ENCODE results near the gene DDX39A.
"Not testable (repeated sequence)": the region's sequence is repeated elsewhere in the genome, so short reads cannot be mapped to it uniquely, and the experiment has no call there.

DDX39A gene

DNA sequence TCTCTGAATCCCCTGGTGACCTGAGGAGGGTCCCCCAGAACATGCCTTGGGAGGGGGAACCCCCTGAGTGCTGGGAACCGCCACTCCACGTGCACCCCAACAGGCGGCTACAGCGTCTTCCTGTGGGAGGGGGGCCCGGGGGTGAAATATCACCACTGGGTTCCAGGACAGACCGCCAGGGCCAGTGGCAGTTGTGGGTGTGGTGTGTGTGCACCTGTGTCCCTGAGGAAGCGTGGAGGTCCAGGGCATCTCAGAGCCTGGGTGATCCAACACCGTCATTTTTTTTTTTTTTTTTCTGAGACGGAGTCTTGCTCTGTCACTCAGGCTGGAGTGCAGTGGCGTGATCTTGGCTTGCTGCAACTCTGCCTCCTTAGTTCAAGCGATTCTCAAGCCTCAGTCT is 33.6 kb downstream of the DDX39A start:
- no peak for DNase-seq (ENCODE audit: low read depth in 2 of 2)

DNA sequence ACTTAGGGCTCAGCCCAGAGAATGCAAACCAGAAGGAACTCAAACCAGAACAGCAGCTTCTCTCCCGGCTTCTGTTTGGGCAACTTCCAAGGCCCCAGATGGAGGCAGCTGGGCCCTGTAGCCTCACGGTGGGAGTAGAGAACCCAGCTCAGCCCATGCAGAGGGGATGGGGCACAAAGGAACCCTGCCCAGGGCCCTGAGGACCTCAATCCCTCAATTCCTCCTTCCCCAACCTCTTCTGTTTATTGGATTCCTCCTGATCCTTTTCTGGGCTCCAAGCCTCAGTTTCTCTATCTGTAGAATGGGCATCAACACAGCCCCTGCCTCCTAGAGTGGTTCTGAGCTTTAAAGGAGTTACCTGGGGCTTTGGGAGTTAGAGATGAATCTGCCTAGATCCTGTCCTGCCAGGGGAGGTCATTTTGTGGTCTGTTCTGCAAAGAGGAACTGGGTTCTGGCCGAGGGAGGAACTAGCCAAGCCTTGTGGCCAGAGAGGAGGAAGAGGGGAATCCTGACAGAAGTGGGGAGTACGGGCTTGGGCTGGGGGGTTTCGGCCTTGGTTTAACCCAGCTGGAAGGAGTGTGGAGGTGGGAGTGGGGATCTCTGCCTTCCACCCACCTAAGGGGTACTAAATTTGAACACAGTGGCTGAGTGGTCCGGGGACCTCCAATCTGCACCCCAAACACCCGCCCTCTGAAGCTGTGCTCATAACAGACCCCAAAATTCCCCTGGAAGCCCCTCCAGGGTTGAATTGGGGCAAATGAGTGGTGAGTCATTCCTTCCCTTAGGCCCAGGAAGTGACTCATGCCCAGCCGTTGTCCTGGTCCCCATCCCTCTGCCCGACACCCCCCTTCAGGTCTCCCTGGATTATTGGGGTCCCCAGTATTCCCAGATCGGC is 35.2 kb downstream of the DDX39A start:
- DNase-seq (ENCODE audit: low read depth in 2 of 2) = no peak

DNA sequence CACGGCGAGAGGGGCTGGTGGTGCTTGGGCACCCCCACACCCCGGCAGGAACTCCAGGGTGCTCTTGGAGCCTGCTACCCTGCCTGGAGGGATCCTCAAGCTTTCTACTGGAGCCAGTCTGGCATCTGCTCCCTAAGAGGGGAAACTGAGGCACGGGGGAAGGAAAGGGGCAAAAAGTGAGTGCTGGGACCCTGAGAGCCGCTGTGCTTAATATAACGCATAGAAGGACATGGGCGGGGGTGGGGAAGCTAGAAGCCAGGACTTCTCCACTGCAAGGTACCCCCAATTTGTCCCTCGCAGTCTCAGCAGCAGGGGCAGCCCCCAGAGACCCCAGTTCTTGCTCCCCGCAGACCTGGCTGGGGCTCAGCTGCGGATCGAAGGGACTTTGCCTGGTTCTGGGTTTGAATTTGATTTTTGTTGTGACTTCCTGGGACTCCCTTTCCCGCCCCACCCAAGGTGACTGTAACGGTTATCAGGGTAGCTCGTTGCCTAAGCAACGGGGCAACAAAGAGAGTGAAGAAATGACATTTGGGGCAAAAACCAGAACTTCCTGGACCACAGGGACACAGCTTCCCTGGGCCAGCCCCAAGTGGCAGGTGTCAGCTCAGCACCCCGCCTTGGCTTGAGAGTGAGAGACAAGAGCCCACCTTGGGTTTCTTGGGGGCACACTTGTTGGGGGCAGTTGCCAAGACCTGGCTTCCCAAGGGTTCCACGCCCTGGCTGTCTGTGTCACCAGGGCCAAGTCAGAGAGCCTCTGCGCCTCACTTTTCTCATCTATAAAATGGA is 37.3 kb downstream of the DDX39A start:
- DNase-seq (ENCODE audit: low read depth in 2 of 2) = no peak

DNA sequence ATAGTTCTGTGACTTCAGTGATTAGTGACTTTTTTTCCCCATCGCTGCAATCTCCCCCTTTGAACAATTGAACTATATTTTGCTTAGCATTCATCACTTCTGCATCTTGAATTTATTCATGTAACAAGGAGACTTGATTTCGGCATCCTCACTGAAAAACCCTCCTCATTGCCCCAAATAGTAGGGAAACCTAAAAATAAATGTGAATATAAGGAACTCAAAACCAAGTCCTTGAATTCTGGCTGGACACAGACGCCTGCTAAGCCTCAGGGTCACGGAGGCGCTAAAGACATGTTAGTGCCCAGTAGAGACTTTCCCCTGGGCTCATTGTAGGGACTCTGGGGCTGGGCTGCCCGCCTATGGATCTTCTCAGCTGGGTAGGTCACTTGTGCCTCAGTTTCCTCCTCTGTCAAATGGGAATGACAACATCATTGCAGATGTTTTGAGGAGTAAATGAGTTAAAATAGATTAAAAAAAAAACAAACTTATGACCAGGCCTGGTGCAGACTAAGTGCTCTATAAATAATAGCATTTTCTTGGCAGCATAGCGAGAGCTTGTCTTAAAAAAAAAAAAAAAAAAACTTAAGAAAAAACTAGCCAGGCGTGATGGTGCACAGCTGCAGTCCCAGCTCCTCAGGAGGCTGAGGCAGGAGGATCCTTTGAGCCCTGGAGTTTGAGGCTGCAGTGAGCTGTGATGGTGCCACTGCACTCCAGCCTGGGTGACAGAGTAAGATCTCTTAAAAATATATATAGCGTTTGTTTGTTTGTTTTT is 39.7 kb downstream of the DDX39A start:
- DNase-seq (ENCODE audit: low read depth in 2 of 2) = no peak

DNA sequence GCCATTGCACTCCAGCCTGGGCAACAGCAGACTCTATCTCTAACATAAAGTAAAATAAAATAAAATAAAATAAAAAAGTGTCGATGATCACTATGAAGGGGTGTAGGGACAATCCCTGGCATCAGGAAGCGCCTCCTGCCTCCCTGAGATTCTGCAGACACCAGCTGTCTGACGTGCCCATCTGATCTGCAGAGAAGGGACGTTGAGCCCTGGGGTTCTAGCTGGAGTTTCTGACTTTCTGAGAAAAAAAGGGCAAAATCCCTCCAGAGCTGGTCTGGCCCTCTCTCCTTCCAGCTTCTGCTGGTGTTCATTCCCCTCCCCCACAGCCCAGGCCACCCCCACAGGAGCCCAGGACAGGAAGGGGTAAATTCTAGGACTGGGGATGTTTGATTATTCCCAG is 40.3 kb downstream of the DDX39A start:
- DNase-seq (ENCODE audit: low read depth in 2 of 2) = no peak

DNA sequence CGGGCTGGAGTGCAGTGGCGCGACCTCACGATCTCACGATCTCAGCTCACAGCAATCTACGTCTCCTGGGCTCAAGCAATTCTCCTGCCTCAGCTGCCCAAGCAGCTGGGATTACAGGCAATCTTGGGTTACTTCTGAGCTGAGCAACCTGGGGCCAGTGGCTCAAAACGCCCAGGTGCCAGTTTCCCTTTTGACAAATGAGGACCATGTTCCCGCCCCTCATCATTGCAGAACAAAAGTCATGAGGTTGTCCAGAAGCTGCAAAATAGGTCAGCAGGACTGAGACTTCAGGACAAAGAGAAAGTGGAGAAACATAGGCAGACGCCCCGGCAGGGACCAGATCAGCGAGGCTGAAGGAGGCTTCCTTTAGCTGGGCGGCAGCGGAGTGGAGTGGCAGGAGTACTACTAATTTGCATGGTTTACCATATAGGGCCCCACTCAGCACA is 41.2 kb downstream of the DDX39A start:
- DNase-seq (ENCODE audit: low read depth in 2 of 2) = no peak

DNA sequence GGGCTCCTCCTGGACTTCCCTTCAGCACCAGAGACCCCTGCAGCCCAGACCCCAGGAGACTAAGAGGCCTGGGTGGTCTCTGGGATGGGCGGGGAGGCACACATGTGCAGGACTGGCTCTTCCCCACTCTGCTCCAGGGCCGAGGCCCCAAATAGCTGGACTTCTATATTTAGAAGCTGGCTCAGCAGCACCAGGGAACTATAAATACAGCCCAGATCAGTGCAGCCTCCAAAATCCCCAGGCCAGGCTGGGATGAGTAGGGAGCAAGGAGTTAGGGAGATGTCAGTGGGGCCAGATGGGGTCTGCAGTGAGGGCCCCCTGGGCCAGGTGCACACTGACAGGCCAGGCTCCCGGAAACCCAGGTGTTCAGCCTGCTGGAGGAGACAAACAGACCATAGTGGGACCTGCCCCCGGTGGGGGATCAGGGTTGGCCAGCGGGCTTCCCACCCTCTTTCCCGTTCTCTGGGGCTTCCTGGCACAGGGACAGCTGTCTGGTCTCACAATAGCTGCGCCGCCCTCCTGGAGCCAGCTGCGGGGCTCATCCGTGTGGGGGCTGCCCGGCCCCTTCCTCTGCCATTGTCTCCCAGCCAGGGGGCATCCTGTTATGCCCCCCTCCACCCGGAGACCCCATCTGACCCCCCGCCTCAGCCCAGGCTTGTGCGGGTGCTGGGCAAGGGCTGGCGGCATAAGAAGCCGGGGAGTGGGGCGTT is 43.4 kb downstream of the DDX39A start:
- no peak for DNase-seq (ENCODE audit: low read depth in 2 of 2)

DNA sequence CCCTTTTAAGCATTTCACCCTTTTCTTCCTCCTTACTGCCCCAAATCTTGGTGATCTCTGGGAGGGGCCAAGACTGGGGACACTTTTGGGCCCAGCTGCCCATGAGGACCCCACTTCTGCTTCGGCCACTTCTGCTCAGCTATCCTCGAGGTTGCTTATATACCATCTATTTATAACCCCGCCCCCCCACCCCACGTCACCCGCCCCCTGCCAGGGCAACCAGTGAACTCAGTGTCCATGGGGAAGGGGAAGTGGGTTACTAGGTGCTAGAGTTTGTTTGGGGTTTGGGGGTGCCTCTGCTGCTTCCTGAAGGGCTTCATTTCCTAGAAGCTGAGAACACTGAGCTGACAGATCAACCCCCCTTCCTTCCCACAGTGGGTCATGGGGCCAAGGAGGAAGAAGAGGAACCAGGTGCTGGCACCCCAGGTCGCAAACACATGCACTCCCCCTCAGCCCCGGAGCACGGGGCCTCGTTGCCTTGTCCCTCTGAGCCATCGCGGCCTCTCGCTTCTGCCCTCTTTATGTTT is 44.0 kb downstream of the DDX39A start:
- DNase-seq (ENCODE audit: low read depth in 2 of 2) = no peak

DNA sequence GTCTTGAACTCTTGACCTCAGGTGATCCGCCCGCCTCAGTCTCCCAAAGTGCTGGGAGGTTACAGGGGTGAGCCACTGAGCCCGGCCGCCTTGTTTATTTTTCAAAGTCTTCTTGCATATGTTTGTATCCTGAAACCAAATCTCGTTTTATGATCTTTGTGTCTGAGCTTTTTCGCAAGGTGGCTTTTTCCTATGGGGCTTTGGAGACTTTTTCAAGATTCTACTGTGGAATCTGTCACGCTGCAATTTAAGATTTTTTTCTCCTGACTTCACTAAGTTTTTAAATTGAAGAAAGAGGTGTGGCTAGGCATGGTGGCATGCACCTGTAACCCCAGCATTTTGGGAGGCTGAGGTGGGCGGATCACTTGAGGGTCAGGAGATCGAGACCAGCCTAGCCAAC is 44.8 kb downstream of the DDX39A start:
- DNase-seq (ENCODE audit: low read depth in 2 of 2) = not testable (repeated sequence)

DNA sequence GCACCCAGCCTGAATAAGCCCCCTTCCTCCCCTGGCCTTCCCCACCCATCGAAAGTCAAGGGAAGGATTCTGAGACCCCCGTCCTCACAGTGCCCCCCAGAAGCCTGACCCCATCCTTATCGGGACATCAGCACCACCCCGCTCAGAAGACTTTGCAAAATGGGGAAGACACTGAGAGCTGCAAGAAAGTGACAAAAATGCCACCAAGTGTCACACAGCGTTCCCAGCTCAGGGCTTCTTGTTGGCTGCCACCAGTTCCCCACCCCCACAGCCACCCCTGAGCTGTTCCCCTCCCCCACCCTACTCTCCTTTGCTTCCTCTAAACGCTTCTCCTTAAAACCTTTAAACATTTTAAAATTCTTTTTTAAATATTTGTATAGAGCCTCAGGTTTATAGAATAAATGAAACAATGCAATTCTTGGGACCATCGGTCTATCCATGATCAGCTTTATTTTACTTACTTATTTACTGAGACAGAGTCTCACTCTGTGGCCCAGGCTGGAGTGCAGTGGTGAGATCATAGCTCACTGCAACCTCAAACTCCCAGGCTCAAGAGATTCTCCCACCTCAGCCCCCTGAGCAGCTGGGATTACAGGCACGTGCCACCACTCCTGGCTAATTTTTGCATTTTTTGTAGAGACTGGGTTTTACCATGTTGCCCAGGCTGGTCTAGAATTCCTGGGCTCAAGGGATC is 46.6 kb downstream of the DDX39A start:
- not testable (repeated sequence) for DNase-seq (ENCODE audit: low read depth in 2 of 2)

DNA sequence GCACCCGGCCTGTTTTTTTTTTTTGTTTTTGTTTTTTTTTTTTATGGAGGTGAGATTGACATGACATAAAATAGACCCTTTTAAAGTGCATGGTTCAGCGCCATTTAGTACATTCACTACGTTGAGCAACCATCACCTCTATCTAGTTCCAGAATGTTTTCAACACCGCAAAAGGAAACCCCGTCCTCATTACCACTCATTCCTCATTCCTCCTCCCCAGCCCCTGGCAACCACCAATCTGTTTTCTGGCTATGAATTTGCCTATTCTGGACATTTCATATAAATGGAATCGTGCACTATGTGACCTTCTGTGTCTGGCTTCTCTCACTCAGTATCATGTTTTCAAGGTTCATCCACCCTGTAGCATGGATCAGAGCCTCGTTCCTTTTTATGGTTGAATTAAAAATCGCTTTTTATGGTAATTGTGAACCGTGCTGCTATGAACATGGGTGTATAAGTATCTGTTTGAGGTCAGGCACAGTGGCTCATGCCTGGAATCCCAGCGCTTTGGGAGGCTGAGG is 47.8 kb downstream of the DDX39A start:
- no peak for DNase-seq (ENCODE audit: low read depth in 2 of 2)

DNA sequence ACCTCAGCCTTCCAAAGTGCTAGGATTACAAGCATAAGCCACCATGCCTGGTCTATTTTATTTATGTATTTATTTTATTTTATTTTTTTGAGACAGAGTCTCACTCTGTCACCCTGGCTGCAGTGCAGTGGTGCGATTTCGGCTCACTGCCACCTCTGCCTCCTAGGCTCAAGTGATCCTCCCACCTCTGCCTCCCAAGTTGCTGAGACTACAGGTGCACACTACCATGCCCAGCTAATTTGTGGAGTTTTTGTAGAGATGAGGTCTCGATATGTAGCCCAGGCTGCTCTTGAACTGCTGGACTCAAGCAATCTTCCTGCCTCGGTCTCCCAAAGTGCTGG is 48.2 kb downstream of the DDX39A start:
- DNase-seq (ENCODE audit: low read depth in 2 of 2) = no peak

DNA sequence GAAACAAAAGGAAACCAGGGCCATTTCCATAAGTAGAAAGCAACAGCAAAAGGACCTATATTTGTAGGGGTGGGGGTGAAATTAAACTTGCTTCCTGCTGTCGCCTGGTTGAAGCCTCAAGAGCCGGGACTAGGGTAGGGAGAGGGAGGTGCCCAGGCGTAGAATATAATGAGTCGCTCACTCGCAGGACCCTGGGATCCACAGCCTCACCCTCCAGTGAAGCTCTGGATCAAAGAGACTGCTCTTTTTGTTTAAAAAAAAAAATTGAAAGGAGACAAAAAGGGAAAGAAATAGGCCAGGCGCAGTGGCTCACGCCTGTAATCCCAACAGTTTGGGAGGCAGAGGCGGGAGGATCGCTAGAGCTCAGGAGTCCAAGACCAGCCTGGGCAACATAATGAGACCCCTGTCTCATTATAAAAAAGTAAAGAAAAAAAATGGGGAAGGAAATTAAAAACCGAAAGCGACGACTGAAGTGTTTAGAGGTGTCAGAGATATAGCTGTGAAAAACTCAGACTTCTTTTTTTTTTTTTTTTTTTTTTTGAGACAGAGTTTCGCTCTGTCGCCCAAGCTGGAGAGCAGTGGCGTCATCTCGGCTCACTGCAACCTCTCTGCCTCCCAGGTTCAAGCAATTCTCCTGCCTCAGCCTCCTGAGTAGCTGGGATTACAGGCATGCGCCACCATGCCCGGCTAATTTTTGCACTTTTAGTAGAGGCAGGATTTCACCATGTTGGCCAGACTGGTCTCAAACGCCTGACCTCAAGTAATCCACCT is 48.8 kb downstream of the DDX39A start:
- DNase-seq (ENCODE audit: low read depth in 2 of 2) = no peak

DNA sequence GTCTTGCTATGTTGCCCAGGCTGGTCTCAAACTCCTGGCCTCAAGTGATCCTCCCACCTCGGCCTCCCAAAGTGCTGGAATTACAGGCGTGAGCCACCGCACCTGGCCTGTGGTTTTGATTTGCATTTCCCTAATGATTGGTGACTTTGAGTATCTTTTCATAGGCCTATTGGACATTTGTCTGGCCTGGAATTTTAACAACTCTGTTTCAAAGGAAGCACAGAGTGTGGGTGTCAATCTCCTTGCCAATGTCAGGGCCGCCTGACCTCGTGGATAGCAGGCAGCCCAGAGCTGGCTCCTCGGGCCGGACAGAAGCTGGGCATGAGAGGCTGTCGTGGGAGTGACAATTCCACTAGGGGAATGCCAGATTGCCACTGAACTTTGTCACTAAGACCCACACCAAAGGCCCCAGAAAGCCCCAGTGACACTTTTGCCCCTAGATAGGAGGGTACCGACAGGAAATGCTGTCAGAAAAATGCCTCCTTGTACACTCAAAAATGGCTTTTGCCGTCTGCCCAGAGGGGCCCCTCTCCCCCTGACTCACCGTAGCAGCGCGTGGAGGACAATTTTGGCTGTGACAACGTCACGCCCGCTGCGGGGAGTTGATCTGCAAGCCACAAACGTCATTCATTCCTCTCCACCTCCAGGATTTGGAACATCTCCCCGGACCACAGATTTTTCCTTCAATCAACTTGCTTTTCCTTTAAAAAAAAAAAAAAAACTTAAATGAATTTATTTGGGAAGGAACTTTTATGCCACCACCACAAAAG is 49.6 kb downstream of the DDX39A start:
- peak; percentile 74 to 80 for DNase-seq (ENCODE audit: low read depth in 2 of 2)

DNA sequence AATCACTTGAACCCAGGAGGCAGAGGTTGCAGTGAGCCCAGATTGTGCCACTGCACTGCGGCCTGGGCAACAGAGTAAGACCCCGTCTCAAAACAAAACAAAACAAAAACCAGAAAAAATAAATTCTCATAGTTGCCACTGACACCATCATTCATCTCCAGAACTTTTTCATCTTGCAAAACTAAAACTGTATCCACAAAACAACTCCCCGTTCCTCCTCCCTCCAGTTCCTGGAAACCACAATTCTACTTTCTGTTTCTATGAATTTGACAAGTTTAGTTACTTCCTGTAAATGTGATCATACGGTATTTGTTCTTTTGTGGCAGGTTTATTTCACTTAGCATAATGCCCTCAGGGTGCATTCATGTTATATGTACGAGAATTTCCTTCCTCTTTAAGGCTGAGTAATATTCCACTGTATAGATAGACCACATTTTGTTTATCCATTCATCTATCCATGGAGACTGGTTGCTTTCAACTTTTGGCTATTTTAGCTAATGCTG is 51.1 kb downstream of the DDX39A start:
- DNase-seq (ENCODE audit: low read depth in 2 of 2) = no peak

DNA sequence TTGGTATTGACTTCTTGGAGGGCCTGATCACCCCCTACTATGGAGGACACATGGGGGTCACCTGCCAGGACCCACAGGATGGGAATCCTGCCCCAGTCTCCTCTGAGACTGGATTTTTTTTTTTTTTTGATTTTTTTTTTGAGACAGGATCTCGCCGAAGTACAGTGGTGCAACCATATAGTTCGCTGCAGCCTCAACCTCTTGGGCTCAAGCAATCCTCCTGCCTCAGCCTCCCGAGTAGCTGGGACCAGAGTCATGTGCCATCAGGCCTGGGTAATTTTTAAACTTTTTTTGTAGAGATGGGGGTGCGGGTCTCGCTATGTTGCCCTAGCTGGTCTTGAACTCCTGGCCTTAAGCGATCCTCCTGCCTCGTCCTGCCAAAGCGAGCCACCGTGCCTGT is 52.1 kb downstream of the DDX39A start:
- no peak for DNase-seq (ENCODE audit: low read depth in 2 of 2)

DNA sequence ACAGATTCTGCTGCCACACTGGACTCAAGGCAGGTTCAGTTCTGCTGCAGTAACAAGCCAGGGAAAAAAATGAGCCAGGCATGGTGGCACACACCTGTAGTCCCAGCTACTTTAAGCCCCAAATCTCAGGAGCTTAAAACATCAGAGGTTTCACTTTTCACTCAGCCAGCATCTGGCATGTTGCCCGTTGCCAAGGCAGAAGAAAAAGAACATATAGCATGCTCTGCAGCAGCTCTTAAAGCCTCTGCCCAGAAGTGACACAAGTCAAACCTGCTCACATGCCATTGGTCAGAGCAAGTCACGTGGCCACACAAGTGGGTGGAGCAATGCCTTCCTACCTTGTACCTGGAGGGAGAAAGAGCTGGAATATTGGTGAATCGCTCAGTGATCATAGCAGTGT is 52.6 kb downstream of the DDX39A start:
- peak; percentile 73 to 79 for DNase-seq (ENCODE audit: low read depth in 2 of 2)

DNA sequence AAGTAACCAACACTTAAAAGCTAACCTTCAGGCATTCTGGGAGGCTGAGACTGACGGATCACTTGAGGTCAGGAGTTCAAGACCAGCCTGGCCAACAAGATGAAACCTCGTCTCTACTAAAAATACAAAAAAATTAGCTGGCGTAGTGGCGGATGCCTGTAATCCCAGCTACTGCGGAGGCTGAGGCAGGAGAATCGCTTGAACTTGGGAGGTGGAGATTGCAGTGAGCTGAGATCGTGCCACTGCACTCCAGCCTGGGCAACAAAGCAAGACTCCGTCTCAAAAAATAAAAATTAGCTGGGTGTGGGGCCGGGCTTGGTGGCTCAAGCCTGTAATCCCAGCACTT is 55.1 kb downstream of the DDX39A start:
- not testable (repeated sequence) for DNase-seq (ENCODE audit: low read depth in 2 of 2)
